ENCODE results near the gene CAPZA1.
A peak's percentile ranks its signal among the peaks of the same experiment; 100 is the strongest.

Gene CAPZA1

GRCh38 chr1:112717263-112717873, 97.7 kb downstream of the CAPZA1 start:
- DNase-seq: no peak

GRCh38 chr1:112718691-112719418, 99.2 kb downstream of the CAPZA1 start:
- peak; percentile 80 for DNase-seq

- no peak for DNase-seq
These were observed 100.1 kb downstream of the CAPZA1 start for GRCh38 chr1:112719706-112720105.

- no peak for DNase-seq
These were observed 101.2 kb downstream of the CAPZA1 start for GRCh38 chr1:112720800-112721199.
